HG03064 (cell line): ENCODE data around the gene GPR162.
A peak's percentile ranks its signal among the peaks of the same experiment; 100 is the strongest.

Experiments used
- ATAC-seq: cut with Tn5 transposase; IDR thresholded peaks from one replicate; pipeline ENCODE4 v1.9.1; 2021; ENCODE audit warnings: low read depth; ENCODE audit not compliant: unreplicated experiment

Gene GPR162, protein sequence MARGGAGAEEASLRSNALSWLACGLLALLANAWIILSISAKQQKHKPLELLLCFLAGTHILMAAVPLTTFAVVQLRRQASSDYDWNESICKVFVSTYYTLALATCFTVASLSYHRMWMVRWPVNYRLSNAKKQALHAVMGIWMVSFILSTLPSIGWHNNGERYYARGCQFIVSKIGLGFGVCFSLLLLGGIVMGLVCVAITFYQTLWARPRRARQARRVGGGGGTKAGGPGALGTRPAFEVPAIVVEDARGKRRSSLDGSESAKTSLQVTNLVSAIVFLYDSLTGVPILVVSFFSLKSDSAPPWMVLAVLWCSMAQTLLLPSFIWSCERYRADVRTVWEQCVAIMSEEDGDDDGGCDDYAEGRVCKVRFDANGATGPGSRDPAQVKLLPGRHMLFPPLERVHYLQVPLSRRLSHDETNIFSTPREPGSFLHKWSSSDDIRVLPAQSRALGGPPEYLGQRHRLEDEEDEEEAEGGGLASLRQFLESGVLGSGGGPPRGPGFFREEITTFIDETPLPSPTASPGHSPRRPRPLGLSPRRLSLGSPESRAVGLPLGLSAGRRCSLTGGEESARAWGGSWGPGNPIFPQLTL

DNA sequence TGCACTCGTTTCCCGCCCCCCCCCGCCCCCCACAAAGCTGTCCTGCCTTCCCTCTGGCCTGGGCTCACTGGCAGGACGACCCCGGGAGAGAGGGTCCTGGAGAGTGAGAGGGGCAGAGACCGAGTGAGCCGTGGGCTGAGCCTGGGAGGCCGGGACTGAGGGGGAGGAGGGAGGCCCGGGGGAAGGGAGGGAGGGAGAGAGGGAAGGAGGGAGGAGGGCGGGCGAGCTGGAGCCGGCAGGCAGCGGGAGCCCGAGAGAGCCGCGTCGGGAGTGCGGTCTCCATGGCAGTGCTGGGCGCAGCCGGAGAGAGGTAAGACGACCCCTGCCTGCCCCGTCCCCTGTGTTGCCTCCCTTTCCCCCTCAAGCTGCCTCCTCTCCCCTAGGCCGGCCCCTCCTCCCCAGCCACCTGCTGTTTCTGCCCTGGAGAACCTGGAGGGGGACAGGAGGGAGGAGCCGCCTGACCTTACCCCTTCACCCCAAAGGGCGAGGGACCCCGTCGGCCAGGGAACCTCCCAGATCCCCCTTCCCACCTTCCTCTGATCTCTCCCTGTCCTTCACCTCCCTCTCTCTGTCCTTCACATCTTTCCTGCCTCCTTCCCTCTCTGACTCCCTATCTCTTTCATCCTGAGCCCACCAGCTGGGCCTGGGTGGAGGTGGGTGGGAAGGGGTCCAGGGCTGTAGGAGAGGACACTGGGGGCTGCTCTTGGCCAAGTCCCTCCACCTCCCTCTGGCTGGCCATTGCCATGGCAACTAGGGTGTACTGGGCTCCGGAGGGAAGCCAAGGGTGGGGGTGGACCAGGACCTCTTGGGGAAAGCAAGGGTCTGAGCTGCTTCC lies at the start of gene GPR162:
GPR162 (plus strand) TSS at position 231 of the 835 bp plus-strand sequence. CDS start 2,078 bp downstream, outside the sequence.
- no peak for ATAC-seq

DNA sequence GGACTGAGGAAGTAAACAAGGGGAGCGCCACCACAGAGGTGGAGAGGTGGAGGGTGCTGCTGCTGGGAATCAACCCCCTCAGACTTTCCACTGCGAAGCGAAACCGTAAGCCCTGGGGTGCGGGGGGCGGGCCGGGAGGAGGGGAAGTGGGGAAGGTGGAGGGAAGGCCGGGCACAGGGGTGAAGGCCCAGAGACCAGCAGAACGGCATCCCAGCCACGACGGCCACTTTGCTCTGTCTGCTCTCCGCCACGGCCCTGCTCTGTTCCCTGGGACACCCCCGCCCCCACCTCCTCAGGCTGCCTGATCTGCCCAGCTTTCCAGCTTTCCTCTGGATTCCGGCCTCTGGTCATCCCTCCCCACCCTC lies 49.3 kb upstream of the GPR162 start, which contains the start of gene LAG3:
LAG3 (plus strand) TSS at position 190 of the 365 bp plus-strand sequence. CDS start 333 bp downstream, outside the sequence.
- ATAC-seq, result no peak

DNA sequence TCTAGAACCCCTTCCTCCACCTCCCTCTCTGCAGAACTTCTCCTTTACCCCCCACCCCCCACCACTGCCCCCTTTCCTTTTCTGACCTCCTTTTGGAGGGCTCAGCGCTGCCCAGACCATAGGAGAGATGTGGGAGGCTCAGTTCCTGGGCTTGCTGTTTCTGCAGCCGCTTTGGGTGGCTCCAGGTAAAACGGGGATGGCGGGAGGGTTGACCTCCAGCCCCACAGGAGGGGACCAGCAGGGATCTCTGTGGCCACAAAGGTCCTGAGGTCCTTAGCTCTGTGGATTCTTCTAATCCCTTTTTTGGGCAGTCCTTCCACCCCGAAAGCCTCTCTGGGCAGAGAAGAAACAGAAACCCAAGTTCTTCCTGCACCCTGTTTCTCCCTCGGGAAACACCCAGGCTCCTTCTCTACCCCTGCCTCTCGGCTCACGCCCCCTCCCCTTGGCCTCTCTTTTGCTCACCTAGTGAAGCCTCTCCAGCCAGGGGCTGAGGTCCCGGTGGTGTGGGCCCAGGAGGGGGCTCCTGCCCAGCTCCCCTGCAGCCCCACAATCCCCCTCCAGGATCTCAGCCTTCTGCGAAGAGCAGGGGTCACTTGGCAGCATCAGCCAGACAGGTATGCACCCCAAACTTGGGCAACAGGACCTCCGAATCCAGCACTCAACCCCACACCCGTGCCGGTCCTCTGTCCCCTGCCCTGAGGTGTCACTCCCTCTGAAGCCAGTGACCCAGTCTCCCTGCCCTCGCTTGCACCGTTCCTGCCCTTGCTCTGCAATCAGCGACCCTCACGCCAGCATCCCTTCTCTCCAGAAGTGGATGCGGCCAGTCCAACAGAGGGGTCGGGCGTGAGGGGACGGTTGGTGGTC lies 48.7 kb upstream of the GPR162 start:
- no peak for ATAC-seq

DNA sequence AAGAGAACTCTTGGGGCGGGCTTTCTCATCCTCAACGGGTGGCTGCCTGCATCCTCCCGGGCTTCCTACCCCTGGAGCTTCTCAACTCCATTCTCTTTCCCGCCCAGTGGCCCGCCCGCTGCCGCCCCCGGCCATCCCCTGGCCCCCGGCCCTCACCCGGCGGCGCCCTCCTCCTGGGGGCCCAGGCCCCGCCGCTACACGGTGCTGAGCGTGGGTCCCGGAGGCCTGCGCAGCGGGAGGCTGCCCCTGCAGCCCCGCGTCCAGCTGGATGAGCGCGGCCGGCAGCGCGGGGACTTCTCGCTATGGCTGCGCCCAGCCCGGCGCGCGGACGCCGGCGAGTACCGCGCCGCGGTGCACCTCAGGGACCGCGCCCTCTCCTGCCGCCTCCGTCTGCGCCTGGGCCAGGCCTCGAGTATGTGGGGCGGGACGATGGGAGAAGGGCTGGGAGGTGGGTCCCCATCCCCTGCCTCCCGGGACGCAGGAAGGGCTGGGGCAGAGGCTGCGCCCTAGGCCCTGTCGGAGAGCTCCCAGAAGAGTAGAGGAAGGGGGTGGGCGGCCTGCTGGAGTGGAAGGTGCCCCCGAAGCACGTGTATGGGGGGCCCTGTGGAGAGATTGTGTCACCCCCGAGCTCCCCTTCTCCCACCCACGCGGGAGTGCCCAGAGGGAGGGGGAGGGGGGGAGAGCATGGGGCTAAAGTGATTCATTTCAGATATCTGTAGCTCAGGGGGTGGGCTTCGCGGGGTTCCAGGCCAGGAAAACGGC lies 47.9 kb upstream of the GPR162 start:
- ATAC-seq, result no peak

DNA sequence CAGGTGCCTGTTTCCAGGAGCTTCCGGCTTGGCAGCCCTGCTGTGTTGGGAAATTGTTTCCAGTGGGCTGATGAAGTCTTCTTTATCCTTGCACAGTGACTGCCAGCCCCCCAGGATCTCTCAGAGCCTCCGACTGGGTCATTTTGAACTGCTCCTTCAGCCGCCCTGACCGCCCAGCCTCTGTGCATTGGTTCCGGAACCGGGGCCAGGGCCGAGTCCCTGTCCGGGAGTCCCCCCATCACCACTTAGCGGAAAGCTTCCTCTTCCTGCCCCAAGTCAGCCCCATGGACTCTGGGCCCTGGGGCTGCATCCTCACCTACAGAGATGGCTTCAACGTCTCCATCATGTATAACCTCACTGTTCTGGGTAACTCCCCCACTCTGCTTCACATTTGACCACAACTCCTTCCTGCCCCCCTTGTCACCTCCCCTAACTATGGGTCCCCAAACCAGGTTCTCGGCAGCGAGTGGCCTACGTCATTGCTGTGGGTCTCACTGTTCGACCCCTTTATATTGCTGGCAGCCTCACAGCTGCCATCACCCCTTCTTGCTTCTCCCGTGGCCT lies 47.0 kb upstream of the GPR162 start:
- no peak for ATAC-seq

DNA sequence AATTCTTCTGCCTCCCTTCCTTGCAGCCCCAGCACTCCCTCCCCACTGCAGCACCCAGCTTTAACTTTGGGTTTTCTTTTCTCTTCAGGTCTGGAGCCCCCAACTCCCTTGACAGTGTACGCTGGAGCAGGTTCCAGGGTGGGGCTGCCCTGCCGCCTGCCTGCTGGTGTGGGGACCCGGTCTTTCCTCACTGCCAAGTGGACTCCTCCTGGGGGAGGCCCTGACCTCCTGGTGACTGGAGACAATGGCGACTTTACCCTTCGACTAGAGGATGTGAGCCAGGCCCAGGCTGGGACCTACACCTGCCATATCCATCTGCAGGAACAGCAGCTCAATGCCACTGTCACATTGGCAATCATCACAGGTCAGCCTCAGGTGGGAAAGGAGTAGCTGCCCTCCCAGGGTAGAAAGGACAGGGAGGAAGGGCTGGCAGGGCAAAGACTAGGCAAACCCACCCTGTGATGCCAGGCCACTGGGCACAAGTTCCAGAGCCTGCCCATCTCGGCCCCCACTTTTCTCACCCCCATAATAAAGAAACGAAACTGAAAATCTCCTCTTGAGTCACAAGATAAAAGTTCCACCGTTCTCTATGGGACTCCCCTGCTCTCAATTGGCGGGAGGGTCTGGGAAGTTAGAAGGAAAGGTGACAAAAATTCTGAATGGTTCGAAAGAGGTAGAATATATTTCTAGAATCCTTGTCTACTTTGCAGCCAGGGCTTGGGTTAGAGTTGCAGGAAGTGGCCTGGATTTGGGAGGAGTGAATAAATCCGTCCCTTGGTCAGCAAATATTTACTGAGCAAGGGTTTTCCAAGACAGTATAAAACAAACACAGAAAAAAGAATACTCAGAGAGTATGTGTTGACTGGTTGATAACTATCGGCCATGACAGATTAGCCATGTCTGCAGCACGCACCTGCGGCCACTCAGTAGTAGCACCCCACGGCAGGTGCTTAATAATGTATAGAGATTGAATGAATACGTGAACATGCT lies 46.1 kb upstream of the GPR162 start:
- ATAC-seq, result no peak

DNA sequence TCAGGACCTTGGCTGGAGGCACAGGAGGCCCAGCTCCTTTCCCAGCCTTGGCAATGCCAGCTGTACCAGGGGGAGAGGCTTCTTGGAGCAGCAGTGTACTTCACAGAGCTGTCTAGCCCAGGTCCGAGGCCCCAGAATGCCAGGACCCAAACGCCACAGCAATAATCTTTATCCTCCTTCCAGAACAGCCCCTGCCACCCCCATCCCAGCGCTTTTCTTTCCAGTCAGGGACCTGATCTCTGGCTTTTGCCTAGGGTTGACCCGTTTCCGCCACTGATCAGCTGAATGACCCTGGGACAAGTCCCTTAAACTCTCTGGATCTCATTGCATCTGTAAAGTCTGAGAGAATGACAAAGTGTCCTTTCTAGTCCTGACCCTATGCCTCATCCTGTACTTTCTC lies 44.2 kb upstream of the GPR162 start:
- ATAC-seq, result no peak

DNA sequence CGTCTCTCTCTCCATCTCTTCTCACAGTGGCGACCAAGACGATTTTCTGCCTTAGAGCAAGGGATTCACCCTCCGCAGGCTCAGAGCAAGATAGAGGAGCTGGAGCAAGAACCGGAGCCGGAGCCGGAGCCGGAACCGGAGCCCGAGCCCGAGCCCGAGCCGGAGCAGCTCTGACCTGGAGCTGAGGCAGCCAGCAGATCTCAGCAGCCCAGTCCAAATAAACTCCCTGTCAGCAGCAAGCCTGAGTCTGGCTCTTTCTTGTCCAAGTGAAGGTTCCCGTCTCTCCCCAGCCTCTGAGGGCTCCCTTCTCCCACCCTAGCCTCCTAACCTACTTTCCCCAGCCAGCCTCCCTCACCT lies 43.4 kb upstream of the GPR162 start:
- ATAC-seq, result no peak

DNA sequence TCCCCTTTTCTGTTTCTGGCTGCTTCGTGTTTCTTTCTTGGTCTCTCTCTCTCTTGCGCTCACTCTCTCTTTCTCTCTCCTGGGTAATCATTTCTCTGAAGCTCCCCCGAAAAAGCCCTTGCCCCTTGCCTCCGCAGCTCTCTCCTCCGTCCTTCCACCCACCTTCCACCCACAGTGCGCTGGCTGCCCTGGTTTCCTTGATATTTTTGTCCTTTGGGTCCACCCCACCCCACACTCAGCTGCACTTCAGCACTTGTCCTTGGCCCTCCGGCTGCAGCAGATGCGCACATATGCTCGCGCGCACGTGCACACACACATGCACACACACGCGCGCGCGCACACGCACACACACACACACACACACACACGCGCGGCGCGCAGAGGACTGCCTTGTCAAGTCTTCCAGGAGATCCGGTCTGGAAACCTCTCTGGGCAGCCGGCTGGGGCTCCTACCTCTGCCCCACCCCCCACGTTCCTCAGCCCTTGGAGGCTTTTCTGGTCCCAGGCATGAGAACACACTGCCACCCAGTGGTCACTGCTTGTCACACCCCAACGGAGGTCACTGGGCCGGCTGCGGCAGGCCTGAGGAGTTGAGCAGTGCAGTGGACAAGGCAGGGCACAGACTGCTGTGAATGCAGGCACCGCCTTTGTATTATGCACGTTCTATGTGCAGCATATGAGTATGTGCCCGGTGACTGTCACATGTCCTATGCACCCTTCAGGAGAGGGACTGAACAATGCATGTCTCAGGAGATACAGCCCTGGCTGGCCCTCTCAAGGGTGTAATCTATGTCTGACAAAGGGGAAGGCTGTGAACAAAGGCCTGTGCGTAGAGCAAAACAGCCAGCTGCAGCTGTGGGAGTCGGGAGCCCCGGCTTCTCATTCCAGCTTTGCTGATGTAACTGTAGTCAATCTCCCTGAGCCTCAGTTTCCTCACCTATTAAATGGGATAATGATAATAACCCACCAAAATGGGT lies 42.8 kb upstream of the GPR162 start:
- ATAC-seq, result peak; percentile 71

DNA sequence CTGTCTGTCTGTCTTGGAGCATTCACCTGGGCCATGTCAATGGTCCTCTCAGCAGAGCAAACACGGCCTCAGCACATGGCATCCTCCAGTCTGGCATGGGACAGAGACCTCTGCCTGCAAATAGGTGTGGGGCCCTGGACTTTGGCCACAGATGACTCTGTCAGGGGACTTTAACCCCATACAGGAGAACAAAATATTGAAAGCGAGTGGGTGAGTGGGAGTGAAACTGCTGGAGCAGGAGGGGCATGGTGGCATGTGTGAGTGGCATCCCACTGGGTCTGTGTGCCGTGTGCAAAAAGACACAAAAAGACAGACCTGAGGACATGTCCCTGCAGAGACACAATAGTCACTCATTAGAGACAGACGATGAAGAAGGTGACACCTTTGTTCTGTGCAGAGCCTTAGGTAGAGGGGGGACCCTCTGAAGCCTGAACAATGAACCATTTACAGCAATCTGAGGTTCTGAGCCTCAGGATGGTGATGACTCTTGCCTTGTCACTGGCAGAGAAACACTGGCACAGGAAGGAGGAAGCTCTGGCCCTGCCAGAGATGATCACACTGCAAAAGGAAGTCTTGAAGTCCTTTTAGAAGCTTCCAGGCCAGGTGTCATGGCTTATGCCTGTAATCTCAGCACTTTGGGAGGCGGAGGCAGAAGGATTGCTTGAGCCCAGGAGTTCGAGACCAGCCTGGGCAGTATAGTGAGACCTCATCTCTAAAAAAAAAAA lies 41.8 kb upstream of the GPR162 start:
- no peak for ATAC-seq

DNA sequence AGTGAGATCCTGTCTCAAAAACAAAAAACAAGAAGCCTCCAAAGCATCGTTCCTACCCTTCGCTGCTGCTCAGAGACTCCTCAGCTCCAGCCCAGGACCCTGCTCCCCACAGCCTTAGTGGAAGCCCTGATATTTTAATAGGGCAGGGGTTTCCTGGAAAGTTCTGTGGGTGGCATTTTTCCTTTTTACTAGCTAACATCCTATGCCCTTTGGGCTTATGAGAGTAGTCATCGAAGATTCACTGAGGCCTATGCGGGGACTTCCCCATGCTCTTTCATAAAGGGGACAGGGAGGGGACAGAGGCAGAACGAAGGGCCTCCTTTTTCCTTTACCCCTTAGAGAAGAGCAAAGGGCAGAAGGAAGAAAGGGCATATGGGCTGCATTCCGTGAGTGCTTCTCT lies 41.0 kb upstream of the GPR162 start:
- no peak for ATAC-seq

DNA sequence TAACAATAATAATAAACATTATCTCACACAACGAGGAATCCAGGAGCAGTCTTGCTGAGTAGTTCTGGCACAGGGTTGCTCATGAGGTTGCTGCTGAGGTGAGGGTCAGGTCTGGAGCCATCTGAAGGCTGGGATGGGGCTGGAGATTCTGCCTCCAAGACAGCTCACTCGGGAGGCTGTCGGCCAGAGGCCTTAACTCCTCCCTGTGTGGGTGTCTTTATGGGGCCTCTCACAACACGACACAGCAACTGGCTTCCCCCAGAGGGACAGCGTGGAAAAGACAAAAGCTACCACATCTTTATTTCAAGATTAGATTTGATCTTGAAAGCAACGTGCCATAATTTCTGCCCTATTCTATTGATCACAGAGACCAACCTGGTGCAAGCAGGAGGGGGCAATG lies 39.5 kb upstream of the GPR162 start:
- ATAC-seq, result no peak

DNA sequence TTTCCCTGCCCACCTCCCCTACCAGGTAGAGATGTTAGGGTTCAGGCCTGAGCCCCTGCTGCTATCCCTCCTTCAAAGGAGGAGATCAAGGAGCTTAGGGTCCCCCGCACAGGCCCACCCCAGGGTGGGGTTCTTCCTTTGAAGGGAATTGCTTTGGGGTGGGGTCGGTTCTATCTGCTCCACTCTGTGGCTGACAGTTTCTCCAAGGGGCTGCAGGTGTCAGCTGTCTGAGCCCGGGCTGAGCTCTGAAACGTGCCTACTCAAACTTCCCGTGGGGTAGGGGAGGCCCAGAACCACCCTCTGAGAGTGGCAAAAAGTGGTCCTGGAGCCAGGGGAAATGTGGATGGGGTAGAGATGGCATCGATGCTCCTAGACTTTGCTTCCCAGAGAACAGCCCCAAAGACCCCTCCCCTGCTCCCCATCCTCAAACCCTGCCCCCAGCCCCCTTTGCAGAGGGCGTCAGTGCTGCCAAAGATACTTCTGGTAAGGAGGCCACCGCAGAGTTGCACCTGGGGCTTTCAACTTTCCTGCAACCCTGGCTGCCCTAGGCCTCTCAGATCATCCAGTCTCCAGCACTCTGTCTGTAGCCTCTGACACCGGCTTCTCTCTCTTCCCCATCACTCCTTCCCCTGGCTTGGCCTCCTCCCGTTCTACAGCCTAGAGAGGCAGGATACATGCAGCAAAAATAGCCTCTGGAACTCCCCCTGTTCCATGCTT lies 38.6 kb upstream of the GPR162 start:
- ATAC-seq, result no peak

DNA sequence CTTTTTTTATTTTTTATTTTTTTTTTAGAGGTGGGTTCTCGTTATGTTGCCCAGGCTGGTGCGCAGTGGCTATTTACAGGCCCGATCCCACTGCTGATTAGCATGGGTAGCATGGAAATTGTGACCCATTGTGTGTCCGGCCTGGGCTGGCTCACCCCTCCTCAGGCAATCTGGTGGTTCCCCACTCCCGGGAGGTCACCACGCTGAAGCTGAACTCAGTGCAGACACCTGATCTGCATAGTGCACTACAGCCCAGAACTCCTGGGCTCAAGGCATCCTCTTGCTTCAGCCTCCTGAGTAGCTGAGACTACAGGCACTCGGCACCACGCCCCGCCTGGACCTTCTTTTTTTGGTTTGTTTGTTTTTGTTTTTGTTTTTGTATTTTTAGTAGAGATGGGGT lies 37.8 kb upstream of the GPR162 start:
- ATAC-seq, result no peak

DNA sequence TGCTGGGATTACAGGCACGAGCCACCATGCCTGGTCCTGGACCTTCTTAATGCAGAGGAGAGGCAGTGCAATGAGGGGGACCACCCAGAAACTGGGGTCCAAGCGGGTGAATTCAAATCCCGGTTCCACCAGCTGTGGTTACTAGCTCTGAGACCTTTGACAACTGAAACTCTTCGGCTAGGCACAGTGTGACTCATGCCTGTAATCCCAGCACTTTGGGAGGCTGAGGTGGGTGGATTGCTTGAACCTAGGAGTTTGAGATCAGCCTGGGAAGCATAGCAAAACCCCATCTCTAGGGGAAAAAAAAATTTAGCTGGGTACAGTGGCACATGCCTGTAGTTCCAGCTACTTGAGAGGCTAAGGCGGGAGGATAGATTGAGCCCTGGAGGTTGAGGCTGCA lies 37.3 kb upstream of the GPR162 start:
- no peak for ATAC-seq

DNA sequence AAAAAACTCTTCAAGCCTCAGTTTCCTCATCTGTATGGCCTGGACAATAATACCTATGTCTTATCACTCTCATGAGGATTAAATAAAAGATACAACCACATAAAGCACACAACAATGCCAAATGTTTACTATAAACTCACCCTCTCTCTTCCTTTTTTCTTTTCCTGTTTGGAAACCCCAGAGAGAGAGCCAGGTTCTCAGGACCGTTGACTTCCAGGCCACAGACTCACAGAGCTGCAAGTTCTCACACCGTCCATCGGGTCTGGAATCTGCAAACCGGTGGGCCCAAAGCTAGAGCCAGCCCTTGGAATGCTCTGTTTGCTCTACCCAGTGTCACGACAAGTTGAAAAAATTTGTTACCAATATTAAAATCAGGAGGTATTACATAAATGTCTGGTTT lies 36.9 kb upstream of the GPR162 start:
- ATAC-seq, result no peak
